ENCODE results near the gene ANKS1B. TPM values are rescaled to one million over a fixed set of nuclear protein-coding genes. Genes with fewer than 3 reads are reported as not detected.

ANKS1B gene
- total and polyA plus RNA-seq, 10 of the 15 experiments (the other 5 are each of a cell fraction or from before 2014, with no cell fraction given) = 0.16 to 1.3 (median 0.82) TPM; not detected in 7

DNA sequence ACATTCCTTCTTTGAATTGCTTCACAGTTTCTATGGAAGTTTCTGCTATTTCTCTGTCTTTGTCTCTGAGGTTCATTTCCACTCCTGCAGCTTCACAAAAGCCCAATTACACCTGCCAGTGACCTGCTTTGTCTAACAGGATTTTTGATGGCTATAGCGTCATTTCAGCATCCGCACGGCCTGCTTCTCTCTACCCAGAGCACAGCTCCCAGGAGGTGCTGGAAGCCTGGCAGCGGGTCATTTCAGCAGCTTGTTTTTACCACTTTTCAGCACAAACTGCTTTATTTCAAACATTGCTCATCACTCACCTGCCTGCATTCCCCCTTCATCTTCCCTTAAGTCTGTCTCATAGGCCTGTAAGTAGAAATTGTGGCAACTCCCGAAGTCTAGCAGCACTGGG is 771.7 kb downstream of the ANKS1B start:
- ChIA-PET POLR2A (no interaction called here), CTCF (no interaction called here), RAD21 (ENCODE audit: unreplicated experiment) (no interaction called here), SMC1A (ENCODE audit: uncharacterized antibody, unreplicated experiment) (no interaction called here)
- TF ChIP-seq SP1 (IDR thresholded peaks at IDR 0.05; ENCODE audit: low read depth, low read length) (no peak), POLR2A (IDR thresholded peaks at IDR 0.05; ENCODE audit: low read depth, low read length) (no peak), HCFC1 (IDR thresholded peaks at IDR 0.05; ENCODE audit: low read length) (no peak), ZNF274 (IDR thresholded peaks at IDR 0.05; ENCODE audit: insufficient read depth, insufficient read length) (no peak), EP300 (IDR thresholded peaks at IDR 0.05; ENCODE audit: borderline replicate concordance in 1 of 2, control insufficient read depth in 1 of 2, low read depth in 2 of 2, low read length in 2 of 2) (no peak), SPI1 (IDR thresholded peaks at IDR 0.05; ENCODE audit: borderline replicate concordance, insufficient read depth, low read depth, low read length) (no peak), NRF1 (conservative IDR thresholded peaks at IDR 0.05; ENCODE audit: low read depth, low read length) (no peak)
- TF ChIP-seq, protein P1, sequence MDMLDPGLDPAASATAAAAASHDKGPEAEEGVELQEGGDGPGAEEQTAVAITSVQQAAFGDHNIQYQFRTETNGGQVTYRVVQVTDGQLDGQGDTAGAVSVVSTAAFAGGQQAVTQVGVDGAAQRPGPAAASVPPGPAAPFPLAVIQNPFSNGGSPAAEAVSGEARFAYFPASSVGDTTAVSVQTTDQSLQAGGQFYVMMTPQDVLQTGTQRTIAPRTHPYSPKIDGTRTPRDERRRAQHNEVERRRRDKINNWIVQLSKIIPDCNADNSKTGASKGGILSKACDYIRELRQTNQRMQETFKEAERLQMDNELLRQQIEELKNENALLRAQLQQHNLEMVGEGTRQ (IDR thresholded peaks at IDR 0.05; ENCODE audit: borderline replicate concordance, low read depth, low read length) = no peak
- TF ChIP-seq, protein P2, sequence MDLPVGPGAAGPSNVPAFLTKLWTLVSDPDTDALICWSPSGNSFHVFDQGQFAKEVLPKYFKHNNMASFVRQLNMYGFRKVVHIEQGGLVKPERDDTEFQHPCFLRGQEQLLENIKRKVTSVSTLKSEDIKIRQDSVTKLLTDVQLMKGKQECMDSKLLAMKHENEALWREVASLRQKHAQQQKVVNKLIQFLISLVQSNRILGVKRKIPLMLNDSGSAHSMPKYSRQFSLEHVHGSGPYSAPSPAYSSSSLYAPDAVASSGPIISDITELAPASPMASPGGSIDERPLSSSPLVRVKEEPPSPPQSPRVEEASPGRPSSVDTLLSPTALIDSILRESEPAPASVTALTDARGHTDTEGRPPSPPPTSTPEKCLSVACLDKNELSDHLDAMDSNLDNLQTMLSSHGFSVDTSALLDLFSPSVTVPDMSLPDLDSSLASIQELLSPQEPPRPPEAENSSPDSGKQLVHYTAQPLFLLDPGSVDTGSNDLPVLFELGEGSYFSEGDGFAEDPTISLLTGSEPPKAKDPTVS (IDR thresholded peaks at IDR 0.05; ENCODE audit: low read depth, low read length) = no peak
- in situ Hi-C loops (cut with MboI) (no loop called here), intact Hi-C loops (cut with micrococcal nuclease; ENCODE audit: unreplicated experiment) (no loop called here)
- Histone ChIP-seq H3K4me3 (no peak overlapping the region), H4K20me1 (ENCODE audit: control insufficient read depth, insufficient read depth) (no peaks in the 10 kb centered on the region), H3K4me1 (ENCODE audit: control insufficient read depth, insufficient read depth, low read length) (no peaks in the 10 kb centered on the region), H3K4me2 (ENCODE audit: control insufficient read depth, insufficient read depth) (no peak overlapping the region), H2AFZ (ENCODE audit: control insufficient read depth, low read depth, low read length) (no peak overlapping the region), H3K9me3 (replicated peaks; ENCODE audit: control insufficient read depth, insufficient read depth, low read length) (no peaks in the 10 kb centered on the region), H3K36me3 (ENCODE audit: control insufficient read depth in 2 of 2, insufficient read depth in 2 of 2, low read length in 1 of 2) (no peaks in the 10 kb centered on the region), H3K9ac (ENCODE audit: control insufficient read depth, insufficient read depth, low read length) (no peak overlapping the region), H3K79me2 (ENCODE audit: control insufficient read depth, insufficient read depth, low read length) (no peaks in the 10 kb centered on the region), H3K27ac (ENCODE audit: control insufficient read depth, insufficient read depth) (no peak overlapping the region), H3K27me3 (replicated peaks in 1 of 2; ENCODE audit: control insufficient read depth in 2 of 2, insufficient read depth in 2 of 2, low read length in 1 of 2) (no peaks in the 10 kb centered on the region)
- DNase-seq (ENCODE audit: low read depth, low spot score) (no peak), ATAC-seq (no peak), FAIRE-seq (no peak)
- 40% methylated on average over 5 of the region's 5 CpGs for WGBS (ENCODE audit: insufficient coverage, insufficient replicate concordance, low lambda C conversion rate, missing lambda C conversion rate)
- BruUV-seq (replicated peaks) = no TSS peak
